SHP77 treated with DMSO at 0.1 percent for 48 hours (cell line): ENCODE data around the gene KCNG2.
"Not testable (repeated sequence)": the region's sequence is repeated elsewhere in the genome, so short reads cannot be mapped to it uniquely, and the experiment has no call there.

Experiments
- DNase-seq: peaks from one replicate; lab custom pipeline; 2025; lab: John Stamatoyannopoulos, UW

Gene KCNG2, protein sequence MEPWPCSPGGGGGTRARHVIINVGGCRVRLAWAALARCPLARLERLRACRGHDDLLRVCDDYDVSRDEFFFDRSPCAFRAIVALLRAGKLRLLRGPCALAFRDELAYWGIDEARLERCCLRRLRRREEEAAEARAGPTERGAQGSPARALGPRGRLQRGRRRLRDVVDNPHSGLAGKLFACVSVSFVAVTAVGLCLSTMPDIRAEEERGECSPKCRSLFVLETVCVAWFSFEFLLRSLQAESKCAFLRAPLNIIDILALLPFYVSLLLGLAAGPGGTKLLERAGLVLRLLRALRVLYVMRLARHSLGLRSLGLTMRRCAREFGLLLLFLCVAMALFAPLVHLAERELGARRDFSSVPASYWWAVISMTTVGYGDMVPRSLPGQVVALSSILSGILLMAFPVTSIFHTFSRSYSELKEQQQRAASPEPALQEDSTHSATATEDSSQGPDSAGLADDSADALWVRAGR

GRCh38 chr18:79797518-79798345 lies at the start of gene KCNG2:
Gene KCNG2 (plus strand): TSS chr18:79797938. CDS start chr18:79863668, 65,730 bp downstream.
- DNase-seq = no peak

GRCh38 chr18:79748321-79749180 lies 49.2 kb upstream of the KCNG2 start:
- no peak for DNase-seq

- no peak for DNase-seq
Observed at GRCh38 chr18:79749251-79750191, 48.2 kb upstream of the KCNG2 start.

DNA sequence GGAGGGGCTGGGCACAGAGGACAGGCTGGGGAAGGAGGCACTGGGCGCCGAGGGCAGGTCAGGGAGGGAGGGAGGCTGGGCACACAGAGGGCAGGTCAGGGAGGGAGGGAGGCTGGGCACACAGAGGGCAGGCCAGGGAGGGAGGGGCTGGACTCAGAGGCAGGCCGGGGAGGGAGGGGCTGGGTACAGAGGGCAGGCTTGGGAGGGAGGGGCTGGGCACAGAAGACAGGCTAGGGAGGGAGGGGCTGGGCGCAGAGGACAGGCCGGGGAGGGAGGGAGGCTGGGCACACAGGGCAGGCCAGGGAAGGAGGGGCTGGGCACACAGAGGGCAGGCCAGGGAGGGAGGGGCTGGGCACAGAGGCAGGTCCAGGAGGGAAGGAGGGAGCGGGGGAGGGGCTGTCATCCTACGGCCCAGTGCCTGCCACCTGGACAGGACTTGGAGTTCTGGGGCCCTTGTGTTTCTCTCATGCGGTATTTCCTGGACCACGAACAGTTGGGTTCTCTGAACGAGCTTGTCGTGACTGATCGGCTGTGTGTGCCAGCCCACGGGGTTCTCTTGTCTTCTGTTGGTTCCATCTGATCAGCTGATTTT lies 46.7 kb upstream of the KCNG2 start:
- no peak for DNase-seq

DNA sequence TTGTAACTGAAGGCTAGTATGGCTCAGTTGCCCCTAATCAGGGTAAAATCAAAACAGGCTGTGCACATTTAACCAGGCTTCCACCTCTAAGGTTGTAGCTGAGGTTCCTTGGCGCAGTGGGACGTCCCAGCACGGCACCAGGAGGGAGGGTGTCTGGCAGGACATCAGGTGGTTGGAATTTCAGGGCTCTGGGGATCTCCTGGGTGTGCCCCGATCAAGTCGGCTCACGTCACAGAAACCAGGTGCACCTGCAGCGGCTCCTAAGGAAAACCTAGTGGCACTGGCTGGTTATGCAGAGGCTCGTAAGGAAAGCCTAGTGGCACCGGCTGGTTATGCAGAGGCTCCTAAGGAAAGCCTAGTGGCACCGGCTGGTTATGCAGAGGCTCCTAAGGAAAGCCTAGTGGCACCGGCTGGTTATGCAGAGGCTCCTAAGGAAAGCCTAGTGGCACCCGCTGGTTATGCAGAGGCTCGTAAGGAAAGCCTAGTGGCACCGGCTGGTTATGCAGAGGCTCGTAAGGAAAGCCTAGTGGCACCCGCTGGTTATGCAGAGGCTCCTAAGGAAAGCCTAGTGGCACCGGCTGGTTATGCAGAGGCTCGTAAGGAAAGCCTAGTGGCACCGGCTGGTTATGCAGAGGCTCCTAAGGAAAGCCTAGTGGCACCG lies 45.7 kb upstream of the KCNG2 start:
- DNase-seq = not testable (repeated sequence)

DNA sequence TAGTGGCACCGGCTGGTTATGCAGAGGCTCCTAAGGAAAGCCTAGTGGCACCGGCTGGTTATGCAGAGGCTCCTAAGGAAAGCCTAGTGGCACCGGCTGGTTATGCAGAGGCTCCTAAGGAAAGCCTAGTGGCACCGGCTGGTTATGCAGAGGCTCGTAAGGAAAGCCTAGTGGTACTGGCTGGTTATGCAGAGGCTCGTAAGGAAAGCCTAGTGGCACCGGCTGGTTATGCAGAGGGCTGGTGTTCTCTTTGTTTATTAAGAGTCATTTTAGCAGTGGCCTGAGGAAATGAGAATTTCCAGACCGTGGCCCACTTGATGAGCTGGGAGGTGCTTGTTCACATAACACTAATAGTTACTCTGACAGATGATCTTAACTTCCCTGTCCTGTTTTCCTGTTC lies 44.8 kb upstream of the KCNG2 start:
- DNase-seq = not testable (repeated sequence)

- DNase-seq = no peak
Observed at GRCh38 chr18:79753391-79753851, 44.3 kb upstream of the KCNG2 start.

- DNase-seq = no peak
Observed at GRCh38 chr18:79754022-79754761, 43.5 kb upstream of the KCNG2 start.

GRCh38 chr18:79754831-79755351 lies 42.8 kb upstream of the KCNG2 start:
- DNase-seq = no peak

DNA sequence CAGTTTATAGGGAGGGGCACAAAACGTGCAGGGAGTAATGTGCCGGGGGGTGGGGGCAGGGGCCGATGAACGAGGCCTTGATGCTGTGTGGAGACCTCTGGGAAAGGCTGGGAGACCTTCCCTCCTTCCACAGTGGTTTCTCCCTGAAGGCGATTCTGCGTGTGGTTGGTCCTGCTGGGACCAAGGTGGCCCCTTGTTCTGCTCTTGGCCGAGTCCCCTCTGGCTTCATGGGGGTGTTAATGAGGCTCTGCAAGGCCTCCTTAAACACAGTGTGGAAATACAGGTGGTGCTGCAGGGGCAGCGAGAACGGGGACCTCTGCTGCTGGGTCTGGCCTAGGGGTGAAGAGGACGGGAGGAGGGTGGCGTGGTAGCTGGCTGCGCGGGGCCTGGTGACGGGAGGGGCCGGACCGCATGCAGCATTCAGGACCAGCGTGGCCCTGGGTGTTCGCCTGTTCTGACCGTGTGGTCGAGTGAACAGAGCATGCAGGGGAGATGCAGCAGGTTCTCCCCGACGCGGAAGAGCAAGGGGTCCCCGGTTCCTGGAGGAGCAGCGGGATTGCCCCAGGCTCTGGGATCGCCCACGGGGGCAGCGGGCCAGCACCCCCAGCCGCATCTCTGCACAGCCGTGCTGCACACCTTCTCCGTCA lies 42.1 kb upstream of the KCNG2 start:
- DNase-seq = no peak

DNA sequence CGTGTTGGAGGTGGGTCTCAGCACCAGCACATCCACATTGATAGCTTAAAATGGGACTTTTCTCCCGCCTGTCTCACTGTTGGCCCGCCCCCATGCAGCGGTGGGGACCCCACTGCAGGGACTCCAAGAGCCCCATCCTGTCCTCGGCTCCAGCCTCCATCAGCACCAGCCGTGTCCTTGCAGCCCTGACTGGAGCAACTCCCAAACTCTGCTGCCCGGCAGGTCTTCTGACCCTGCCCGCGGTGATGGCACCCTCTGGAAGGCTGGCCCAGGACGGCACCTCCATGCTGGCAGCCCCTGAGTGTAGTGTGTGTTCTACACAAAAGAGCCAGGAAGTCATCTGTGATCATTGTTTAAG lies 41.6 kb upstream of the KCNG2 start:
- no peak for DNase-seq

DNA sequence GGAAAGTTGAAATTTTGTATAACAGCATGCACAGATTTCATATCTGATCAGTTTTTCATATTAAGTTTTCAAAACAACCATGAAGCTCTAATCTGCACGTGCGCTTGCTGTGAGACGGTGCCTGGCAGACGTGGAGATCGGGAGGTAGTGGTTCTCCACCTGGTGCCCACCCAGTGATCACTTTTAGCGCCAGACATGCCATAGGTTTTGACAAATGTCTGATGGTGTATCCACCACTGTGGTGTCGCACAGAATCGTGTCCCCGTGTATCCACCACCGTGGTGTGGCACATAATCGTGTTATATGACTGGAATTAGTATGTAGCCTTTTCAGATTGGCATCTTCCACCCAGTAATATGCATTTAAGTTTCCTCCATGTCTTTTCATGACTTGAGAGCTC lies 40.9 kb upstream of the KCNG2 start:
- no peak for DNase-seq

DNA sequence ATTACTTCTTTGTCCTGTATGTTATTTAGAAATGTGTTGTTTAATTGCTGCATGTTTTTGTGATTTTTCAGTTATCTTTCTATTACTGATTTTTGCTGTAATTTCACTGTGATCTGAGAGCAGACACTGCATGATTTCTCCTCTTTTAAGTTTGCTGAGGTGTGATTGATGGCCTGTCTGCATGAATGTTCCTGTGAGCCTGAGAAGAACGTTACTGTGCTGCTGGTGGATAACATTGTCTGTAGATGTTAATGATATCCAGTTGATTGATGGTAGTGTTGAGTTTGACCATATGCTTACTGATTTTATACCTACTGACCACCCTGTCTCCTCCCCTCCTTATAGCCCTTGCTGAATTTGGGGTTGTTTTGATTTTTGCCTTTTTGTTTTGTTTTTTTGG lies 37.4 kb upstream of the KCNG2 start:
- DNase-seq = no peak

DNA sequence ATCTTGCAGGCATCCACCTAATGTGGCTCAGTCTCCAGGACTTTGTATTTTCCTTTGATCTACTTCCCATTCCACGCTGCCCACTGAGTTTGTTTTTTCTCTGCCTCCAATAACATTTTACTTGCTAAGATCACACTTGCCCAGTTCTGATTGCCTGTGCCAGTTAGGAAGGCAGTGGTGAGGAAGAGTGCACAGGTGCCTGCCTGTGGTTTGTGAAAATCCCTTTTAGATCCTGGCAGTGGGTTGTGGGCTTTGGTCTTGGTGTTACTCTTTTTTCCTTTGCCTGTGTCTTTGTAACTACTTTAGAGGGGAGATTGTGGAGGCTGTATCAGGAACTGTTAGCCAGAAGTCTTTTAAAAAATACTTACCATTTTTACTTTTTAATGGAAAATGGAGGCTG lies 36.9 kb upstream of the KCNG2 start:
- no peak for DNase-seq

DNA sequence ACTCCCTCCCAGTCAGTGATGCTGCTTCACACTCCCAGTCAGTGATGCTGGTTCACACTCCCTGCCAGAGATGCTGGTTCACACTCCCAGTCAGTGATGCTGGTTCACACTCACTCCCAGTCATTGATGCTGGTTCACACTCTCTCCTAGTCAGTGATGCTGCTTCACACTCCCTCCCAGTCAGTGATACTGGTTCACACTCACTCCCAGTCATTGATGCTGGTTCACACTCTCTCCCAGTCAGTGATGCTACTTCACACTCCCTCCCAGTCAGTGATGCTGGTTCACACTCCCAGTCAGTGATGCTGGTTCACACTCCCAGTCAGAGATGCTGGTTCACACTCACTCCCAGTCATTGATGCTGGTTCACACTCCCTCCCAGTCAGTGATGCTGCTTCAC lies 34.3 kb upstream of the KCNG2 start:
- DNase-seq = no peak

- DNase-seq = no peak
Observed at GRCh38 chr18:79764131-79764530, 33.6 kb upstream of the KCNG2 start.

- no peak for DNase-seq
Observed at GRCh38 chr18:79765491-79766245, 32.1 kb upstream of the KCNG2 start.

DNA sequence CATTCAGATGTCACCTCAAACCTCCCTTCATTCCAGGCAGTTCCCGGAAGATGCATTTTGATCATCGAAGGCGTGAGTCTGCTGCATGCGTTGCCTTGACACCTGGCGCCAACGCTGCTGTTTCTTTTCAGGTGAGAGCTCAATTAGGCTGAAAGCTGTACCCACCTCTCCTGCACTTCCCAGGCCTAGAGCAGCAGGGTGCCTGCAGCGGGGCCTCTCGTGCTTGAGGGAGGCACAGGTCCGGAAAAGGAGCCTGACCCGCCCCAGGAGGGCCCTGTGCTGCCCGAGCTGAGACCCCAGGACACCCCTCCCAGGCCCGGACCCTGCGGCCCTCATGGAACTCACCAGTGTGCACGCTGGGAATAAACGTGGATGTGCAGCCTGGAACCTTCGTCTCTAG lies 31.4 kb upstream of the KCNG2 start:
- no peak for DNase-seq
